Subcutaneous abdominal adipose tissue (tissue), 5 donors: ENCODE data around the gene TMEM212.
"Not testable (repeated sequence)": the region's sequence is repeated elsewhere in the genome, so short reads cannot be mapped to it uniquely, and the experiment has no call there.

Experiments used
- H3K27ac ChIP-seq: one replicate; pipeline ENCODE4 v1.7.0; 2013; ENCODE audit warnings: low read depth, mild to moderate bottlenecking, inconsistent platforms, low read length, moderate library complexity
- H3K27me3 ChIP-seq, 5 donors: one replicate each; pipeline ENCODE4 v1.7.0; 2013; ENCODE audit warnings: low read length in 5 of 5, inconsistent platforms in 1 of 5; ENCODE audit not compliant: control insufficient read depth in 5 of 5, insufficient read depth in 4 of 5
- H3K36me3 ChIP-seq, 5 donors: one replicate each; pipeline ENCODE4 v1.7.0; 2013; ENCODE audit warnings: low read length in 5 of 5; ENCODE audit not compliant: control insufficient read depth in 5 of 5, insufficient read depth in 5 of 5
- H3K4me1 ChIP-seq, 5 donors: one replicate each; pipeline ENCODE4 v1.7.0; 2013; ENCODE audit warnings: low read length in 5 of 5, mild to moderate bottlenecking in 3 of 5, moderate library complexity in 1 of 5; ENCODE audit not compliant: control insufficient read depth in 5 of 5, insufficient read depth in 5 of 5
- H3K4me3 ChIP-seq, 5 donors: one replicate each; pipeline ENCODE4 v1.7.0; 2013; ENCODE audit warnings: low read length in 5 of 5, low read depth in 1 of 5
- H3K9ac ChIP-seq, 5 donors: one replicate each; pipeline ENCODE4 v1.7.0; 2013; ENCODE audit warnings: low read length in 5 of 5, mild to moderate bottlenecking in 4 of 5, moderate library complexity in 3 of 5
- H3K9me3 ChIP-seq, 5 donors: one replicate each; pipeline ENCODE4 v1.7.0; 2013; ENCODE audit warnings: low read length in 5 of 5; ENCODE audit not compliant: control insufficient read depth in 5 of 5
- donor health status: healthy.
- donor health status: healthy.
- donor health status: healthy.
- donor health status: healthy.
- donor health status: healthy.

The TMEM212 gene

DNA sequence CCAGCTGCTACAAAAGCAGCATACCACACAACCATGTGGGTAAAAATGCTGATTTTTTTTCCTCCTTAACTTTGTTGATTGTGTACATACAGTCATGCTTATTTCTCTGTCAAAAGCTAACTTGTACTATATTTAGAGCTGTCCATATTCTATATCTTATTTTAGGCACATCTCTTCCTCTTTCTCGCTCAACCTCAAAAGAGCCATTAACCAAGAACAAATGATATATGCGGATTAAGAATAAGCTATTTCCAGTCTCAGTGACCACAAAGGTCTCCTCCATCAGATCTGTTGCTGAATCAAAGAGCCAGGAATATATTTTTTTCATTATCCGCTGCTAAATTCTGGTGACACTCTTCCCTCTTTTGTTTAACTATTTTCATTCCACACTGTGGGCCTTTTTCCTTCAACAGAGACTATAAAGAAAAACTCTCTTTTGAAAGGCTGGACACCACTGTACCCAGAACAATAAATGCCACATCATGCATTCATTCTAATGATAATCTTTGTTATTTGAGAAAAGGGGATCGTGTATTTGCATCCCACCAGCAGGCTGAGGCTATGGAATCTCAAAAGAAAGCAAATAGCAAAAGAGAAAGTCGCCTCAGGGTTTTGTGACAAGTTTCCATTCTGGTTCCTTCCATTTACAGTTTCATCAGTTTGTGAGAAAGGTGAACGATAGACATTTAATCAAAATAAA, 8.0 kb downstream of the TMEM212 start:
- no peaks in the 10 kb centered on the region for H3K27me3 ChIP-seq
- H3K9ac ChIP-seq = no peak overlapping the region
- no peak overlapping the region for H3K27ac ChIP-seq
- H3K9me3 ChIP-seq = peaks cover 3 to 9% (median 4%) of the 10 kb centered on the region in 5 donors
- H3K36me3 ChIP-seq = no peaks in the 10 kb centered on the region
- H3K4me1 ChIP-seq = peaks cover 0 to 19% (median 6%) of the 10 kb centered on the region in 5 donors
- H3K4me3 ChIP-seq = no peak overlapping the region

- H3K4me1 ChIP-seq = peaks cover 0 to 17% (median 6%) of the 10 kb centered on the region in 5 donors
- no peak overlapping the region for H3K9ac ChIP-seq
- H3K4me3 ChIP-seq = no peak overlapping the region
- no peaks in the 10 kb centered on the region for H3K36me3 ChIP-seq
- H3K27me3 ChIP-seq = no peaks in the 10 kb centered on the region
- no peak overlapping the region for H3K27ac ChIP-seq
- H3K9me3 ChIP-seq = peaks cover 3 to 9% (median 4%) of the 10 kb centered on the region in 5 donors
These were observed 8.5 kb downstream of the TMEM212 start for GRCh38 chr3:171851660-171852058.

DNA sequence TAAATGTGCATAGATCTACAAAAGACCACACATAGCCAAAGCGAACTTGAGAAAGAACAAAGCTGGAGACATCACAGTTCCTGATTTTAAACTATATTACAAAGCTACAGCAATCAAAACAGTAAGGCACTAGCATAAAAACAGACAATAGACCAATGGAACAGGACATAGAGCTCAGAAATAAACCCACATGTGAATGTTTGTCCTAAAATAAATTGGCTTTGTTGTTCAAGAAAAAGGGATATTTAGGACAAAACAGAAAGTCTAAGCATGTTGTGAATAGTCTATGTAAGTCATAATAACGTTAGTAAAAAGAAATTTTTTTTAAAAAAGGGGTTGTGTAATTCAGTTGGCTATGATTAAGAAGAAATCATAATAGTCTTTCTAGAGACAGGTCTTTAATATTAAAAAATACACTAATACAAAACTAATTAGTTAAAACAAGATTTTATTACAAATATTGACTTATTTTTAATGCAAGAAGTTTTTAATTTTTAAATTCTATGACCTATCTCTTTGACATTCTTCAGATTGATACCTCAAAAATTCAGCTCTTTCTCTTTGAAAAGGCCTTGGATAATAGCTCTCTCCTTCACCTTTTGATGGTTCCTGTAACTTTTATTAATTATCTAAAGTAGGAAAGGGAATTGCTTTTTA, 11.6 kb downstream of the TMEM212 start:
- Histone ChIP-seq H3K4me3 (no peak overlapping the region), H3K9me3 (peaks cover 3 to 9% (median 4%) of the 10 kb centered on the region in 5 donors), H3K27me3 (no peaks in the 10 kb centered on the region), H3K27ac (no peak overlapping the region), H3K9ac (no peak overlapping the region), H3K4me1 (peaks cover 0 to 4% (median 0%) of the 10 kb centered on the region in 5 donors), H3K36me3 (no peaks in the 10 kb centered on the region)

- not testable (repeated sequence) for H3K9me3 ChIP-seq, H3K9ac ChIP-seq, H3K36me3 ChIP-seq, H3K27me3 ChIP-seq, H3K27ac ChIP-seq, H3K4me3 ChIP-seq
- H3K4me1 ChIP-seq = peaks cover 5 to 21% (median 11%) of the 10 kb centered on the region in 5 donors
These were observed 15.6 kb downstream of the TMEM212 start for GRCh38 chr3:171858770-171859169.

GRCh38 chr3:171860830-171861535, 17.8 kb downstream of the TMEM212 start:
- H3K36me3 ChIP-seq = no peaks in the 10 kb centered on the region
- no peak overlapping the region for H3K9ac ChIP-seq
- no peaks in the 10 kb centered on the region for H3K27me3 ChIP-seq
- no peaks in the 10 kb centered on the region for H3K9me3 ChIP-seq
- H3K4me3 ChIP-seq = no peak overlapping the region
- no peak overlapping the region for H3K27ac ChIP-seq
- peaks cover 7 to 31% (median 11%) of the 10 kb centered on the region in 5 donors for H3K4me1 ChIP-seq

- Histone ChIP-seq H3K4me3 (no peak overlapping the region), H3K9me3 (no peaks in the 10 kb centered on the region), H3K27ac (no peak overlapping the region), H3K36me3 (no peaks in the 10 kb centered on the region), H3K4me1 (peaks cover 7 to 31% (median 11%) of the 10 kb centered on the region in 5 donors), H3K9ac (no peak overlapping the region), H3K27me3 (no peaks in the 10 kb centered on the region)
These were observed 19.2 kb downstream of the TMEM212 start for GRCh38 chr3:171862392-171862791.

DNA sequence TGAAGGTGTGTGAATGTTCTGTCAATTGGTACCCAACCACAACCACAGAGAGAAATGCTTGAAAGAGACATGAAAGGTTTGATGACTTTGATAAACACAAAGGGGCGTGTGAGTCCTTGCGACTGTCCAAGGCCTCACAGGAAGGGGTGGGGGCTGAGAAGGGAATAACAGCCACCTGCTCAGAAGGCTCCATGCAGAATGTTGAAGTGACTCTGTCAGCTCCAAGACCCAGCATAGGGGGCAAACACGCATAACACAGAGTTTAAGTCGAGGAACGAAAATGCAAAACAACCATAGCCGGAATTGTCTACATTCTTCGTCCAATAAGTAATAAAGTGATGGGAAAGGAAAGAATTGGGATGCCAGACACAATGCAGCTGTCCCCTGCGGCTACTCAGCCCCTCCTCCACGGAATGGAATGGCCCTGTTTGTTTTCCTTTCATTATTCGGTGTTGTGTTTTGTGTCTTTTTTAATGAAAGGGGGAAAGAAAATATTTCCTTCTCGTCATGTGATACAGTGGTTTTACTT, 19.9 kb downstream of the TMEM212 start:
- H3K4me1 ChIP-seq = peaks cover 7 to 31% (median 11%) of the 10 kb centered on the region in 5 donors
- H3K4me3 ChIP-seq = no peak overlapping the region
- no peak overlapping the region for H3K9ac ChIP-seq
- H3K27ac ChIP-seq = no peak overlapping the region
- H3K36me3 ChIP-seq = no peaks in the 10 kb centered on the region
- no peaks in the 10 kb centered on the region for H3K9me3 ChIP-seq
- H3K27me3 ChIP-seq = no peaks in the 10 kb centered on the region

GRCh38 chr3:171863920-171864319, 20.8 kb downstream of the TMEM212 start:
- Histone ChIP-seq H3K4me3 (no peak overlapping the region), H3K9ac (no peak overlapping the region), H3K36me3 (no peaks in the 10 kb centered on the region), H3K27ac (no peak overlapping the region), H3K4me1 (peaks cover 7 to 31% (median 11%) of the 10 kb centered on the region in 5 donors), H3K27me3 (no peaks in the 10 kb centered on the region), H3K9me3 (no peaks in the 10 kb centered on the region)

GRCh38 chr3:171865191-171865865, 22.2 kb downstream of the TMEM212 start:
- no peak overlapping the region for H3K9ac ChIP-seq
- H3K9me3 ChIP-seq = no peaks in the 10 kb centered on the region
- H3K36me3 ChIP-seq = no peaks in the 10 kb centered on the region
- H3K27me3 ChIP-seq = no peaks in the 10 kb centered on the region
- no peak overlapping the region for H3K27ac ChIP-seq
- H3K4me3 ChIP-seq = no peak overlapping the region
- peaks cover 7 to 31% (median 11%) of the 10 kb centered on the region in 5 donors for H3K4me1 ChIP-seq
